Panc1 (cell line): ENCODE measurements around the gene PAQR9. TPM values are rescaled to one million over a fixed set of nuclear protein-coding genes. Genes with fewer than 3 reads are reported as not detected.

Source experiments
- ATAC-seq: fragments of 200-7000 bp; cut with Tn5 transposase; 2 replicates; pipeline ENCODE4 v1.9.1; 2020; ENCODE audit warnings: mild to moderate bottlenecking, moderate library complexity
- BruUV-seq: library from RNA; stranded (reverse); fragments of 400-500 nt; replicated peaks from 2 replicates; lab custom pipeline; 2021; lab: Mats Ljungman, UMichigan
- CTCF ChIA-PET: fragments of 300-600 bp; sonication (Branson Sonifier 250); formaldehyde crosslinking; loops from one replicate; lab custom pipeline; 2022; ENCODE audit warnings: antibody characterized with exemption; lab: Charles Lee
- POLR2A ChIA-PET: fragments of 300-600 bp; sonication (Branson Sonifier 250); formaldehyde crosslinking; loops from one replicate; lab custom pipeline; 2022; ENCODE audit warnings: antibody characterized with exemption; lab: Charles Lee
- DNase-seq: peaks from one replicate; pipeline ENCODE4 v3.0.0-alpha.2; 2010; ENCODE audit warnings: low read depth, low spot score
- H3K27ac ChIP-seq: 2 replicates; pipeline ENCODE4 v1.5.1; 2011; ENCODE audit warnings: mild to moderate bottlenecking, low read length, inconsistent platforms
- H3K27me3 ChIP-seq: fragments of 200-500 bp; sonication (Bioruptor generic); 2 replicates; pipeline ENCODE4 v1.6.0; 2014; ENCODE audit warnings: low read length, inconsistent platforms; ENCODE audit not compliant: control insufficient read depth, insufficient read depth
- H3K36me3 ChIP-seq: fragments of 200-500 bp; sonication (Bioruptor generic); 2 replicates; pipeline ENCODE4 v1.5.1; 2014; ENCODE audit warnings: inconsistent platforms, mild to moderate bottlenecking, low read length, moderate library complexity; ENCODE audit not compliant: control insufficient read depth, insufficient read depth
- H3K4me1 ChIP-seq: 2 replicates; pipeline ENCODE4 v1.5.1; 2011; ENCODE audit warnings: inconsistent platforms, mild to moderate bottlenecking, low read length, moderate library complexity; ENCODE audit not compliant: control insufficient read depth, insufficient read depth
- H3K4me3 ChIP-seq, 2 experiments: 2 replicates each; pipeline ENCODE4 v1.5.1; 2011 to 2012; ENCODE audit warnings: low read depth in 2 of 2, low read length in 2 of 2, mild to moderate bottlenecking in 2 of 2, inconsistent platforms in 1 of 2, moderate library complexity in 1 of 2
- H3K9me3 ChIP-seq: fragments of 200-500 bp; sonication (Bioruptor generic); 2 replicates; pipeline ENCODE4 v1.5.1; 2014; ENCODE audit warnings: low read depth, mild to moderate bottlenecking, inconsistent platforms, low read length, moderate library complexity; ENCODE audit not compliant: control insufficient read depth, insufficient read depth
- POLR2AphosphoS5 ChIP-seq: IDR thresholded peaks from 2 replicates; pipeline ENCODE4 v1.6.1; 2012; ENCODE audit warnings: mild to moderate bottlenecking, low read depth, low read length, moderate library complexity
- SIN3A ChIP-seq: IDR thresholded peaks from 2 replicates; pipeline ENCODE4 v1.6.1; 2012; ENCODE audit warnings: low read depth, mild to moderate bottlenecking, low read length, moderate library complexity, borderline replicate concordance; ENCODE audit not compliant: insufficient read depth
- TCF7L2 ChIP-seq: IDR thresholded peaks from 2 replicates; pipeline ENCODE4 v1.6.1; 2011; ENCODE audit warnings: mild to moderate bottlenecking, low read depth, low read length, inconsistent platforms
- in situ Hi-C: cut with HindIII; loops from 2 replicates; pipeline ENCODE4 v1.10.0; 2016; ENCODE audit warnings: low sequenced_read_pairs, low pct_unique_long_range_greater_than_20kb
- intact Hi-C: fragments of 100-400 bp; cut with micrococcal nuclease; formaldehyde crosslinking; loops from one replicate; pipeline ENCODE4 v1.10.0; 2022; ENCODE audit not compliant: unreplicated experiment
- total RNA-seq: library from RNA; stranded (reverse); gene quantifications from one replicate; pipeline ENCODE4 v1.2.1, GENCODE V29; 2021; ENCODE audit not compliant: unreplicated experiment
- TF ChIP-seq, protein P1 (sequence below): fragments of 450-650 bp; IDR thresholded peaks from 2 replicates; pipeline ENCODE4 v1.5.1; 2017; ENCODE audit warnings: mild to moderate bottlenecking
- TF ChIP-seq, protein P2 (sequence below), 2 experiments: IDR thresholded peaks; 2 replicates each; pipeline ENCODE4 v1.6.1; 2011 to 2012; ENCODE audit warnings: low read depth in 2 of 2, control low read depth in 1 of 2, low read length in 1 of 2, mild to moderate bottlenecking in 1 of 2, moderate library complexity in 1 of 2; ENCODE audit not compliant: insufficient read depth in 1 of 2

Gene PAQR9
- total RNA-seq, 1 experiment from 2014 or later: 0.36 TPM

GRCh38 chr3:142972092-142972753, 8.7 kb upstream of the PAQR9 start:
- ChIA-PET CTCF (no interaction called here), POLR2A (interaction anchor here (0.5 to 0.6 kb wide), 2 partner anchors 13 to 89 kb away, joined by 3 read pairs; no protein-coding TSS in a partner anchor)
- TF ChIP-seq, protein P1, sequence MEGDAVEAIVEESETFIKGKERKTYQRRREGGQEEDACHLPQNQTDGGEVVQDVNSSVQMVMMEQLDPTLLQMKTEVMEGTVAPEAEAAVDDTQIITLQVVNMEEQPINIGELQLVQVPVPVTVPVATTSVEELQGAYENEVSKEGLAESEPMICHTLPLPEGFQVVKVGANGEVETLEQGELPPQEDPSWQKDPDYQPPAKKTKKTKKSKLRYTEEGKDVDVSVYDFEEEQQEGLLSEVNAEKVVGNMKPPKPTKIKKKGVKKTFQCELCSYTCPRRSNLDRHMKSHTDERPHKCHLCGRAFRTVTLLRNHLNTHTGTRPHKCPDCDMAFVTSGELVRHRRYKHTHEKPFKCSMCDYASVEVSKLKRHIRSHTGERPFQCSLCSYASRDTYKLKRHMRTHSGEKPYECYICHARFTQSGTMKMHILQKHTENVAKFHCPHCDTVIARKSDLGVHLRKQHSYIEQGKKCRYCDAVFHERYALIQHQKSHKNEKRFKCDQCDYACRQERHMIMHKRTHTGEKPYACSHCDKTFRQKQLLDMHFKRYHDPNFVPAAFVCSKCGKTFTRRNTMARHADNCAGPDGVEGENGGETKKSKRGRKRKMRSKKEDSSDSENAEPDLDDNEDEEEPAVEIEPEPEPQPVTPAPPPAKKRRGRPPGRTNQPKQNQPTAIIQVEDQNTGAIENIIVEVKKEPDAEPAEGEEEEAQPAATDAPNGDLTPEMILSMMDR: no peak
- no peak for TF ChIP-seq TCF7L2
- no peaks in the 10 kb centered on the region for H3K36me3 ChIP-seq
- in situ Hi-C loops (no loop called here), intact Hi-C loops (no loop called here)
- BruUV-seq: no TSS peak
- ATAC-seq (no peak), DNase-seq (no peak)
- H3K9me3 ChIP-seq: no peaks in the 10 kb centered on the region
- no peaks in the 10 kb centered on the region for H3K27me3 ChIP-seq
- H3K4me3 ChIP-seq: no peak overlapping the region
- H3K4me1 ChIP-seq: peaks cover 17% of the 10 kb centered on the region
- no peak overlapping the region for H3K27ac ChIP-seq

DNA sequence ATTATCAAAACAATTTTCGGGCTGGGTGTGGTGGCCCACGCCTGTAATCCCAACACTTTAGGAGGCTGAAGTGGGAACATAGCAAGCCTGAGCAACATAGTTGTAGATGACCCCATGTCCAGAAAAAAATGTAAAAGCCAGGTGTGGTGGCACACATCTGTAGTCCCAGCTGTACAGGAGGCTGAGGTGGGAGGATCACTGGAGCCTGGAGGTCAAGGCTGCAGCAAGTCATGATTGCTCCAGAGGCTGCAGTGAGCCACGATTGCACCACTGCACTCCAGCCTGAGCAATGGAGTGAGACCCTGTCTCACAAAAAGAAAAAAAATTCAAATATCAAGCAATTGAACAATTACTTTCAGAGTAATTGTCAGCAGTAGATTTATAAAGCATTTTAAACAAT, 8.0 kb upstream of the PAQR9 start:
- Histone ChIP-seq H3K9me3 (no peaks in the 10 kb centered on the region), H3K4me1 (peaks cover 9% of the 10 kb centered on the region), H3K36me3 (no peaks in the 10 kb centered on the region), H3K4me3 (no peak overlapping the region), H3K27ac (no peak overlapping the region), H3K27me3 (no peaks in the 10 kb centered on the region)
- CTCF ChIA-PET: no interaction called here
- POLR2A ChIA-PET: no interaction called here
- in situ Hi-C loops: no loop called here
- TF ChIP-seq, protein P1: no peak
- TF ChIP-seq, protein P2, sequence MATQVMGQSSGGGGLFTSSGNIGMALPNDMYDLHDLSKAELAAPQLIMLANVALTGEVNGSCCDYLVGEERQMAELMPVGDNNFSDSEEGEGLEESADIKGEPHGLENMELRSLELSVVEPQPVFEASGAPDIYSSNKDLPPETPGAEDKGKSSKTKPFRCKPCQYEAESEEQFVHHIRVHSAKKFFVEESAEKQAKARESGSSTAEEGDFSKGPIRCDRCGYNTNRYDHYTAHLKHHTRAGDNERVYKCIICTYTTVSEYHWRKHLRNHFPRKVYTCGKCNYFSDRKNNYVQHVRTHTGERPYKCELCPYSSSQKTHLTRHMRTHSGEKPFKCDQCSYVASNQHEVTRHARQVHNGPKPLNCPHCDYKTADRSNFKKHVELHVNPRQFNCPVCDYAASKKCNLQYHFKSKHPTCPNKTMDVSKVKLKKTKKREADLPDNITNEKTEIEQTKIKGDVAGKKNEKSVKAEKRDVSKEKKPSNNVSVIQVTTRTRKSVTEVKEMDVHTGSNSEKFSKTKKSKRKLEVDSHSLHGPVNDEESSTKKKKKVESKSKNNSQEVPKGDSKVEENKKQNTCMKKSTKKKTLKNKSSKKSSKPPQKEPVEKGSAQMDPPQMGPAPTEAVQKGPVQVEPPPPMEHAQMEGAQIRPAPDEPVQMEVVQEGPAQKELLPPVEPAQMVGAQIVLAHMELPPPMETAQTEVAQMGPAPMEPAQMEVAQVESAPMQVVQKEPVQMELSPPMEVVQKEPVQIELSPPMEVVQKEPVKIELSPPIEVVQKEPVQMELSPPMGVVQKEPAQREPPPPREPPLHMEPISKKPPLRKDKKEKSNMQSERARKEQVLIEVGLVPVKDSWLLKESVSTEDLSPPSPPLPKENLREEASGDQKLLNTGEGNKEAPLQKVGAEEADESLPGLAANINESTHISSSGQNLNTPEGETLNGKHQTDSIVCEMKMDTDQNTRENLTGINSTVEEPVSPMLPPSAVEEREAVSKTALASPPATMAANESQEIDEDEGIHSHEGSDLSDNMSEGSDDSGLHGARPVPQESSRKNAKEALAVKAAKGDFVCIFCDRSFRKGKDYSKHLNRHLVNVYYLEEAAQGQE (IDR thresholded peaks at IDR 0.05; ENCODE audit: insufficient read depth in 1 of 2, low read depth in 2 of 2, low read length in 1 of 2): no peak
- TF ChIP-seq SIN3A (no peak), POLR2AphosphoS5 (no peak), TCF7L2 (no peak)
- DNase-seq (no peak), ATAC-seq (no peak)
- intact Hi-C loops: no loop called here
- BruUV-seq: no TSS peak
